Cardiac septum (tissue), 1 donor: ENCODE data around the gene SCFD2. TPM values are rescaled to one million over a fixed set of nuclear protein-coding genes. Genes with fewer than 3 reads are reported as not detected.
"Not testable (repeated sequence)": the region's sequence is repeated elsewhere in the genome, so short reads cannot be mapped to it uniquely, and the experiment has no call there.

Source experiments
- DNase-seq: peaks from one replicate; pipeline ENCODE4 v3.0.0-alpha.2; 2020; ENCODE audit warnings: low spot score
- intact Hi-C: fragments of 100-400 bp; cut with DNase I; formaldehyde crosslinking; loops from one replicate; pipeline ENCODE4 v1.14.0; 2022
- total RNA-seq: library from RNA; stranded (reverse); fragmentation: NEBNext Ultra II Directional; extraction: Animal tissue kit (Norgen Biotek cat#: 25700); gene quantifications from one replicate; pipeline ENCODE4 v1.2.1, GENCODE V29; 2021
- donor health status: DM: no; HTN: no; CAD: no.

Gene SCFD2
- total RNA-seq, 1 donor from 2014 or later, result 9.7 TPM

GRCh38 chr4:53010318-53010717 lies 355.5 kb downstream of the SCFD2 start:
- DNase-seq, result no peak
- intact Hi-C loops, result loop anchor here (5.0 to 10.0 kb wide), 3 partner anchors 177 to 694 kb away; partner anchors contain the start of gene FIP1L1

- no peak for DNase-seq
- intact Hi-C loops, result loop anchor here (5.0 to 10.0 kb wide), 3 partner anchors 177 to 695 kb away; partner anchors contain the start of gene FIP1L1
Observed at GRCh38 chr4:53009824-53010223, 356.0 kb downstream of the SCFD2 start.

- no peak for DNase-seq
- intact Hi-C loops, result no loop called here
Observed at GRCh38 chr4:53007024-53007423, 358.8 kb downstream of the SCFD2 start.

GRCh38 chr4:53005808-53006207 lies 360.1 kb downstream of the SCFD2 start:
- no peak for DNase-seq
- intact Hi-C loops, result no loop called here

GRCh38 chr4:53005149-53005546 lies 360.7 kb downstream of the SCFD2 start:
- DNase-seq, result no peak
- intact Hi-C loops, result no loop called here

- intact Hi-C loops, result no loop called here
- DNase-seq, result no peak
Observed at GRCh38 chr4:53004497-53005148, 361.2 kb downstream of the SCFD2 start.

- no peak for DNase-seq
- intact Hi-C loops, result no loop called here
Observed at GRCh38 chr4:53003959-53004358, 361.9 kb downstream of the SCFD2 start.

GRCh38 chr4:53000560-53000959 lies 365.3 kb downstream of the SCFD2 start:
- DNase-seq, result no peak
- intact Hi-C loops, result no loop called here

GRCh38 chr4:52999626-53000025 lies 366.2 kb downstream of the SCFD2 start:
- intact Hi-C loops, result no loop called here
- no peak for DNase-seq

- no peak for DNase-seq
- intact Hi-C loops, result no loop called here
Observed at GRCh38 chr4:52998413-52998812, 367.4 kb downstream of the SCFD2 start.

- DNase-seq, result no peak
- intact Hi-C loops, result no loop called here
Observed at GRCh38 chr4:52997132-52997416, 368.8 kb downstream of the SCFD2 start.

GRCh38 chr4:52996261-52997131 lies 369.4 kb downstream of the SCFD2 start:
- intact Hi-C loops, result no loop called here
- no peak for DNase-seq

GRCh38 chr4:52995360-52996030 lies 370.4 kb downstream of the SCFD2 start:
- intact Hi-C loops, result no loop called here

GRCh38 chr4:52994567-52994966 lies 371.3 kb downstream of the SCFD2 start:
- intact Hi-C loops, result no loop called here
- DNase-seq, result no peak

More at GRCh38 chr4:52995360-52996030, 370.4 kb downstream of the SCFD2 start:
- DNase-seq, result no peak

- DNase-seq, result no peak
- intact Hi-C loops, result no loop called here
Observed at GRCh38 chr4:52993771-52994170, 372.1 kb downstream of the SCFD2 start.

GRCh38 chr4:52992551-52992950 lies 373.3 kb downstream of the SCFD2 start:
- intact Hi-C loops, DNase-seq: not testable (repeated sequence)

- DNase-seq, result no peak
- intact Hi-C loops, result no loop called here
Observed at GRCh38 chr4:52991472-52991871, 374.4 kb downstream of the SCFD2 start.

- no peak for DNase-seq
- intact Hi-C loops, result no loop called here
Observed at GRCh38 chr4:52990706-52991105, 375.2 kb downstream of the SCFD2 start.

- intact Hi-C loops, result loop anchor here (10.0 kb wide), 1 partner anchor 885 kb away; no protein-coding TSS in a partner anchor
- DNase-seq, result no peak
Observed at GRCh38 chr4:52989865-52990264, 376.0 kb downstream of the SCFD2 start.

- no peak for DNase-seq
- intact Hi-C loops, result loop anchor here (10.0 kb wide), 1 partner anchor 883 kb away; no protein-coding TSS in a partner anchor
Observed at GRCh38 chr4:52987392-52988056, 378.3 kb downstream of the SCFD2 start.
